ENCODE measurements around the gene ESAM.

DNA sequence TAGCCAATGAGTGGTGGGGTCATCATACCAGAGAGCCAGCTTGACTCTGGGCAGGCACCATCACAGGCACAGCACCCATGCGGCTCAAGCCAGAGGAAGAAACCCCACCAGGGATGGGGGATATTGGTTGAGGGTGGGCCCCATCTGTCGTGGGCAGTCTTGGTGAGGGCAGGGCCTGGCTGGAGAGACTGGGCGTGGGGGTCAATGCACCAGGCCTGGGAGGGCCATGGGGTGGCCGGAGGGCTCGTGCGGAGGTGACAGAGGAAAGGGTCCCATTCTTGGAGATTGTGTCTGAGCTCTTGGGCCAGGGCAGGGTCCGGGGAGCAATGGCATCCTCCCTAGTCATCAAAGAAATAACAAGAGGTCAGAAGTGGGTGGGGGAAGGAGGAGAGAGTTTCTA, 8.5 kb downstream of the ESAM start:
- TF ChIP-seq TAF1 (IDR thresholded peaks at IDR 0.05; ENCODE audit: borderline replicate concordance, low read depth, low read length) (no peak), RAD21 (IDR thresholded peaks at IDR 0.05; ENCODE audit: low read length) (no peak)
- TF ChIP-seq, protein P1, sequence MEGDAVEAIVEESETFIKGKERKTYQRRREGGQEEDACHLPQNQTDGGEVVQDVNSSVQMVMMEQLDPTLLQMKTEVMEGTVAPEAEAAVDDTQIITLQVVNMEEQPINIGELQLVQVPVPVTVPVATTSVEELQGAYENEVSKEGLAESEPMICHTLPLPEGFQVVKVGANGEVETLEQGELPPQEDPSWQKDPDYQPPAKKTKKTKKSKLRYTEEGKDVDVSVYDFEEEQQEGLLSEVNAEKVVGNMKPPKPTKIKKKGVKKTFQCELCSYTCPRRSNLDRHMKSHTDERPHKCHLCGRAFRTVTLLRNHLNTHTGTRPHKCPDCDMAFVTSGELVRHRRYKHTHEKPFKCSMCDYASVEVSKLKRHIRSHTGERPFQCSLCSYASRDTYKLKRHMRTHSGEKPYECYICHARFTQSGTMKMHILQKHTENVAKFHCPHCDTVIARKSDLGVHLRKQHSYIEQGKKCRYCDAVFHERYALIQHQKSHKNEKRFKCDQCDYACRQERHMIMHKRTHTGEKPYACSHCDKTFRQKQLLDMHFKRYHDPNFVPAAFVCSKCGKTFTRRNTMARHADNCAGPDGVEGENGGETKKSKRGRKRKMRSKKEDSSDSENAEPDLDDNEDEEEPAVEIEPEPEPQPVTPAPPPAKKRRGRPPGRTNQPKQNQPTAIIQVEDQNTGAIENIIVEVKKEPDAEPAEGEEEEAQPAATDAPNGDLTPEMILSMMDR (IDR thresholded peaks at IDR 0.05): no peak
- TF ChIP-seq, protein P2, sequence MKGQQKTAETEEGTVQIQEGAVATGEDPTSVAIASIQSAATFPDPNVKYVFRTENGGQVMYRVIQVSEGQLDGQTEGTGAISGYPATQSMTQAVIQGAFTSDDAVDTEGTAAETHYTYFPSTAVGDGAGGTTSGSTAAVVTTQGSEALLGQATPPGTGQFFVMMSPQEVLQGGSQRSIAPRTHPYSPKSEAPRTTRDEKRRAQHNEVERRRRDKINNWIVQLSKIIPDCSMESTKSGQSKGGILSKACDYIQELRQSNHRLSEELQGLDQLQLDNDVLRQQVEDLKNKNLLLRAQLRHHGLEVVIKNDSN (IDR thresholded peaks at IDR 0.05; ENCODE audit: borderline replicate concordance, low read depth): no peak
- TF ChIP-seq, protein P3, sequence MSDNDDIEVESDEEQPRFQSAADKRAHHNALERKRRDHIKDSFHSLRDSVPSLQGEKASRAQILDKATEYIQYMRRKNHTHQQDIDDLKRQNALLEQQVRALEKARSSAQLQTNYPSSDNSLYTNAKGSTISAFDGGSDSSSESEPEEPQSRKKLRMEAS (IDR thresholded peaks at IDR 0.05; ENCODE audit: low read depth): no peak
- TF ChIP-seq, protein P4, sequence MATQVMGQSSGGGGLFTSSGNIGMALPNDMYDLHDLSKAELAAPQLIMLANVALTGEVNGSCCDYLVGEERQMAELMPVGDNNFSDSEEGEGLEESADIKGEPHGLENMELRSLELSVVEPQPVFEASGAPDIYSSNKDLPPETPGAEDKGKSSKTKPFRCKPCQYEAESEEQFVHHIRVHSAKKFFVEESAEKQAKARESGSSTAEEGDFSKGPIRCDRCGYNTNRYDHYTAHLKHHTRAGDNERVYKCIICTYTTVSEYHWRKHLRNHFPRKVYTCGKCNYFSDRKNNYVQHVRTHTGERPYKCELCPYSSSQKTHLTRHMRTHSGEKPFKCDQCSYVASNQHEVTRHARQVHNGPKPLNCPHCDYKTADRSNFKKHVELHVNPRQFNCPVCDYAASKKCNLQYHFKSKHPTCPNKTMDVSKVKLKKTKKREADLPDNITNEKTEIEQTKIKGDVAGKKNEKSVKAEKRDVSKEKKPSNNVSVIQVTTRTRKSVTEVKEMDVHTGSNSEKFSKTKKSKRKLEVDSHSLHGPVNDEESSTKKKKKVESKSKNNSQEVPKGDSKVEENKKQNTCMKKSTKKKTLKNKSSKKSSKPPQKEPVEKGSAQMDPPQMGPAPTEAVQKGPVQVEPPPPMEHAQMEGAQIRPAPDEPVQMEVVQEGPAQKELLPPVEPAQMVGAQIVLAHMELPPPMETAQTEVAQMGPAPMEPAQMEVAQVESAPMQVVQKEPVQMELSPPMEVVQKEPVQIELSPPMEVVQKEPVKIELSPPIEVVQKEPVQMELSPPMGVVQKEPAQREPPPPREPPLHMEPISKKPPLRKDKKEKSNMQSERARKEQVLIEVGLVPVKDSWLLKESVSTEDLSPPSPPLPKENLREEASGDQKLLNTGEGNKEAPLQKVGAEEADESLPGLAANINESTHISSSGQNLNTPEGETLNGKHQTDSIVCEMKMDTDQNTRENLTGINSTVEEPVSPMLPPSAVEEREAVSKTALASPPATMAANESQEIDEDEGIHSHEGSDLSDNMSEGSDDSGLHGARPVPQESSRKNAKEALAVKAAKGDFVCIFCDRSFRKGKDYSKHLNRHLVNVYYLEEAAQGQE (IDR thresholded peaks at IDR 0.05; ENCODE audit: low read depth, low read length): no peak
- TF ChIP-seq, protein P5, sequence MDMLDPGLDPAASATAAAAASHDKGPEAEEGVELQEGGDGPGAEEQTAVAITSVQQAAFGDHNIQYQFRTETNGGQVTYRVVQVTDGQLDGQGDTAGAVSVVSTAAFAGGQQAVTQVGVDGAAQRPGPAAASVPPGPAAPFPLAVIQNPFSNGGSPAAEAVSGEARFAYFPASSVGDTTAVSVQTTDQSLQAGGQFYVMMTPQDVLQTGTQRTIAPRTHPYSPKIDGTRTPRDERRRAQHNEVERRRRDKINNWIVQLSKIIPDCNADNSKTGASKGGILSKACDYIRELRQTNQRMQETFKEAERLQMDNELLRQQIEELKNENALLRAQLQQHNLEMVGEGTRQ (IDR thresholded peaks at IDR 0.05; ENCODE audit: borderline replicate concordance, low read depth, low read length): no peak
